SKM-1 treated with dmso at 0.1 percent for 144 hours (cell line): ENCODE results near the gene FKBP1A.

Experiments
- DNase-seq: peaks from one replicate; lab custom pipeline; 2025; ENCODE audit not compliant: unreplicated experiment; lab: John Stamatoyannopoulos, UW

The FKBP1A gene

DNA sequence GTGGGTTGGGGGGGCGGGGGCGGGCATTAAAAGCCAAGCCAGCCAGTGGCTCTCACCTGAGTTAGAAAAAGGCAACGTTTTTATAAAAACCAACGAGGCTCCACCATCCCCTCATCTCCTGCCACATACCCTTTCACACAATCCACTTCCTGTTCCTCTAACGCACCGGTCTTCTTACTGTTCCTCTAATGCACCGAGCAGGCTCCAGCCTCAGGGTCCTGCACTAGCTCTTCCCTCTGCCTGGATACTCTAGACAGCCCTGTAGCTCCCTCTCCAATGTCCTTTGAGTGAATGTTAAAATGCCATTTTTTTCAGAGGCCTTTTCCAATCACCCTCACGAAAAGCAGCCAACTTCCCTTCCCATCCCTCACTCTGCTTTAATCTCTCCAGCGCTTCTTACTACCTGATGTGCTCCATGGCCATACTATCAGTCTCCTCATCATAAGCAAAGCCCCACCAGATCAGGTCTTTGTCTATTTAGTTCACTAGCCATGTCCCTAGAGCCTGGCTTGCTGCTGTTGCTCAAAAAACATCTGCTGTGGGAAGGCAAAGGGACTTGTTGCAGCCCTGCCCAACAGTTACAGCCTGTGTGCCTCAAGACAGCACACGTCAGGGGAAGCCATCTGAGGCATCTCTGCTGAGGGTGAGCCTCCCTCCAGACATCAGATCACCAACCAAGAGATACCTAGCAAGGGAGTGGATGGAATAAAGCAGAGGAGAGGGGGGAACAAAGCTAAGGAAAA is 3.9 kb downstream of the FKBP1A start:
- no peak for DNase-seq

DNA sequence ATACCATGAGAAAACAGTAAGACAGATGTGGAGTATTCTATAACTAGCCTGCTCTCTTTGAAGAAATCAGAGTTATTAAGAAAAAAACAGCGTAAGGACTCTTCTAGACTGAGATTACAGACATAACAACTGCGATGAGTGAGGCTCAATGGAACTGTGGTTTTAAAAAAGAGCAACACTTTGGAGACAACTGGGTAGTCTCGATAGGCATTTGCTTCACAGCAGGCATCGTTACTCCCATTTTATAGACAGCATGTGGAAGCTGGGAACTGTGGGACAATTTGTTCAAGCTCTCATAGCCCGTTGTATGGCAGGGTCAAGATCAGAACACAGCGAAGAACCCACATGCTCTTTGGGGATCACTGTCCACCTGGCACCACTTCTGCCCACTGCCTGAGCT is 4.6 kb downstream of the FKBP1A start:
- DNase-seq = no peak

DNA sequence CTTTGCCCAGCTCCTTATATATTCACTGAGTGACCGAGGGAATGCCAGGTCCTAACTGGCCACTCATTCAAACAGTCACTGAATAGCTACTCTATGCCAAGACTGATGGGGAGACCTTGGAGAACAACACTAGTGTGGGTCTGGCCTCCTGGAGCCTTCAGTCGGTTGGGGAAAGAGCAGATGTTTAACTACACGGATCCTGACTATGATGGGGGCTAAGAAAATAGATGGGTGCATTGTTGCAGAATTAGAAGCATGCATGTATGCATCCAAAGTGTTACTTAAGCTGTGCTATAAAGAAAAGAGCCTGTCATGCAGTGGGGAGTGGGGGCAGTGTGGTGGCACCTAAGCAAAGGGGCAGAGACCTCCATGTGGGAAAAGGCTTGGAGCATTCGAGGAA is 6.5 kb downstream of the FKBP1A start:
- no peak for DNase-seq

- DNase-seq = no peak
Measured at GRCh38 chr20:1383623-1384404, 9.0 kb downstream of the FKBP1A start.

- no peak for DNase-seq
Measured at GRCh38 chr20:1382670-1383069, 10.2 kb downstream of the FKBP1A start.

DNA sequence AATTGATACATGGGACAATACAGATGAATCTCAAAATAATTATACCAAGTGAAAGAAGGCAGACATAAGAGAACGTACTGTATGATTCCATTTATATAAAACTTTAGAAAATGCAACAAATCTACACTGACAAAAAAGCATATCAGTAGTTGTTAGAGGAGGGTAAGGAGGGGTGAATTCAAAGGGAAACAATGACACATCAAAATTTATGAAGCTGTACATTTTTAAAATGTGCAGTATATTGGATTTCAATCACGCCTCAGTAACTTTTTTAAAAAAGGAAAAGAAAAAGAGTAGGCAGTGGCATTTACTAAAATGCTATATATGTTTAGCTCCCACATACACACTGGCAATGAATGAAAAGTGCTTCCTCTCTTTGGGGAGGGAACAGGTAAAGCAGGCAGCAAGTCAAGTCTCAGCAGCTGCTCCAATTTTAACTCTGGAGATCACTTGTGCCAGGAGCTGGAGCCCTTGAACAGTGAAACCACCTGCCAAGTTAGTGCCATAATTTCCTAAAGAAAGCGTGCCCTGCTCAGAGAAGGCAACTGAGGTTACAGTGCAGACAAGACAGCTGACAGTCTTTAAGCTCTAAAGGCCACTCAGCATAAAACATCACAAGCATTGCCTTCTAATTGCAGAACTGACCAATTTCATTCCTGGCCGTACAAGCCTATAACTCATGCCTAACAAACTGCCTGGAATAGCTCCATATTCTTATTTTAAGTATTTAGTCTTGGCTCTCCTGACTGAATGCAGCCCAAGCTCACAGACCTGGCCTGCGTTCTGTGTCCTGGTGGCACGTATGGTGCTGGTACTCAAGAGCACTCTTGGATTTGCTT is 10.9 kb downstream of the FKBP1A start:
- DNase-seq = no peak

DNA sequence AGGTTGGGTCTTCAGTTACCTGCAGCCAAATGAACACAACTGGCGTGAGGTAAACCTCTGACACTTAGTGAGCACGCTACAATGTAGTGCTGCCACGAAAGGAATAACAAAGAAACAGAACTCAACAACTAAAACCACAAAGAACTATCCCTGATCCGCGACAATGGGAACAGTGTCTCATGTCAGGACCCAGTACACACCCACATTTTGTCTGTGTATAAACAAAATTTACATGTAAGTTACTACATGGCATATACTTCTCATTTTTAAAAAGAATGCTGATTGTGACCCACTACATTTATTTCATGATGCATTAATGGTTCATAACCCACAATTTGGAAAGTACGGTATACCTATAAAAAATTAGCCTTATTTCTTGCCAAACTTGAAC is 14.1 kb downstream of the FKBP1A start:
- no peak for DNase-seq

DNA sequence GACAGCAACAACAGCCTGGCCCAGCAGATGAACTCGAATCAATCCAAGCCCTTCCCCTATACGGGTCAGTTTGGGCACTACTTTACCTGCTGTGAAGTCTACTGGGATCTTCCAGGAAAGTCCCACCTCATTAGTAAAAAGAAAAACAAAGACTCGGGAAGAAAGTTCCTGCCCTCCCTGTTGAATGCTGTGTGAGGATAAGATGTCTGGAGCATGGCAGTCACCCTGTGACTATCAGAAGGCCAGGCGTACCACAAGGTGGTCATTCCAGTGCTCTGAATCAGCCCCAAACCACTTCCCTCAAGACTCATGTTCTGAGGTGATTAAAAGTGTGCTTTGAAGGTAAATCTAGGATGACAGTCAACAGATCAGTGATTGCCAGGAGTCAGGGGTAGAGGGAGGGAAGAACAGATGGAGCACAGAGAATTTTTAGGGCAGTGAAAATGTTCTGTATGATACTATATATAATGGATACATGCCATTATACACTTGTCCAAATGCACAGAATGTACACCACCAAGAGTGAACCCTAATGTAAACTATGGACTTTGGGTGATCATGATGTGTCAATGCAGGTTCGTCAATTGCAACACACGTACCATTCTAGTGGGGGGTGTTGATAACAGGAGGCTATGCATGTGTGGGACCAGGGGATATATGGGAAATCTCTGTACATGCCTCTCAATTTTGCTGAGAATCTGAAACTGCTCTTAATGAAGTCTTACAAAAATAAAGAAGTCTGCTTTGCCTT is 14.7 kb downstream of the FKBP1A start:
- DNase-seq = no peak

DNA sequence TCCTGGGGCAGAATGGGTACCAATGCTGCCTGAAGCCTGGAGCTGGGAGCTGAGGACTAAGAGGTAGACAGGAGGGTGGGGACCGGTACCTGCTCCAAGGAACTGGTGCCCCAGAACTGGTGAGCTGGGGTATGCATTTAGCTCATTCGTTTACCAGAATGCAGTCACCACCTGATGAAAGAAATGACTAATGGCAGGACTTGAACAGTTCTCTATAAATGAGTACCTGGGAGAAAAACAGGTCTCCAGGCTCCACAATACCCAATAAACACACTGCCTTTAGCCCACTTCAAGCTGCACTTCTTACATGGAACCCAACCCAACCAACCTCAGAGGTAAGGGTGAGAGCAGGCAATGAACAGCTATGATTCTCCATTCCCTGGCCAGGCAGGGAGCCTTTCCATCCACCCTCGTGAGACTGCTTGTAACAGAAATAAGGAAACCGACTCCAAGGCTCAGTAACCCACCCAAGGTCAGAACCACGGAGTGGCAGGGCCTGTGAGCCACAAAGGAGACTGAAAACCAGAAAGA is 15.4 kb downstream of the FKBP1A start:
- DNase-seq = no peak

DNA sequence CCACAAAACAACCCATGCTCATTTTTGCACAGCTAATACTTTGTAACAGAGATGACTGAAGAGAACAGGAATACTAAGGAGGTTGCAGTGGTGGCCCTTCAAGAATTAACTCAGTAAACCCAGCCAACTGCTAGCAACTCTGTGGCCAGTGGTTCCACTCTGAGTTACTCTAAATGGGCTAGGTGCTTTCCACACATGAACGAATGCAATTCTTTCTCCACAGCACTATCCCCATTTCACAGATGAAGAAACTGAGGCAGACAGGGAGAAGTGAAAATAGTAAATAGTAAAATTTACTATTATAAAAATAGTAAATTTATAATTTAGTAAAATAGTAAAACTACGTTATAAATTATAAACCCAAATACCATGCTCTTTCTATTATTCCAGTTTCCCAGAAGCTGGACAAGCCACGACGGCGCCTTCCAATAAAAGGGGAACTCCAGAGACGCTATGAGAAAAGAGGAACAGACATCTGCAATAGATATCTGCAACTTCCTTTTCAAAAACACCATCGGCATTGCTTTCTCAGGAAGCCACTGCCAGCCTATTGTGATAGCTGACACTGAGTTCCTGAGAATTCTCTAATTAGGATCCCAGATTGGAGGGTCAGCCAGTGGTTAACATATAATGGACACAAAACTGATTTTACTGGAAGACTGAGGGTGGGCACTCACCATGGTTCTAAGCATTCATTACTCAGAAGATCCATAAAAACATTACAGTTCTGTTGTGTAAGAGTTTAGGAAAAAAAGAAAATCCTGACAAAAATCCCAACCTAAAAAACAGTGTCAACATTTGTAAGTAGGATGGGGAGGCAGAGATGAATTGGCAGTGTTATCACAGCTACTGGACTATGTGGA is 16.2 kb downstream of the FKBP1A start:
- DNase-seq = peak; percentile 67

DNA sequence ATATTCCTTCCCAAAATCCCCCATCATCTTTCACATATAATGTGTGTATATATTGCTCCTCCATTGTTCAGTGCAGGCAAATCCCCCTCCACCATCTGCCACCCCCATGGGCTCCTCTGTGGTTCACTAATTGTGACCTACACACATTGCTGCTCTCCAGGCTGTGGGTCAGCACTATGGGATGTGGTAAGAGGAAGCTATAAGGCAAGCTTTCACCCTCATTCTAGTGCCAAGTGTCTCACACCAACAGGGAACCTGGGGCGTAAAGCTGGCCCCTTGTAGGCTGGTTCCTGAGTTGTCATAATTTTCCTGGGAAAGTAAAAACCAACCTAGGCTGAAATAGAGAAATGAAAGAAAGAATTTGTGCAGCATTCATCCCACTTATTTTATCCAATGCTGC is 16.8 kb downstream of the FKBP1A start:
- peak; percentile 19 for DNase-seq

GRCh38 chr20:1375515-1375914 is 17.3 kb downstream of the FKBP1A start:
- peak; percentile 20 for DNase-seq

- no peak for DNase-seq
Measured at GRCh38 chr20:1374246-1374645, 18.6 kb downstream of the FKBP1A start.

- no peak for DNase-seq
Measured at GRCh38 chr20:1373614-1374013, 19.2 kb downstream of the FKBP1A start.

GRCh38 chr20:1373036-1373435 is 19.8 kb downstream of the FKBP1A start:
- DNase-seq = no peak

- DNase-seq = no peak
Measured at GRCh38 chr20:1371830-1372539, 20.9 kb downstream of the FKBP1A start.

- DNase-seq = no peak
Measured at GRCh38 chr20:1371202-1371782, 21.6 kb downstream of the FKBP1A start.

- DNase-seq = no peak
Measured at GRCh38 chr20:1370548-1371110, 22.2 kb downstream of the FKBP1A start.
